ENCODE results near the gene ABO. TPM values are rescaled to one million over a fixed set of nuclear protein-coding genes. Genes with fewer than 3 reads are reported as not detected.
A peak's percentile ranks its signal among the peaks of the same experiment; 100 is the strongest.
"Not testable (repeated sequence)": the region's sequence is repeated elsewhere in the genome, so short reads cannot be mapped to it uniquely, and the experiment has no call there.

Gene ABO
- total RNA-seq, 2 donors from 2014 or later, result 0.35 to 1.2 TPM

GRCh38 chr9:133322701-133323100 is 47.7 kb upstream of the ABO start:
- H3K9ac ChIP-seq (ENCODE audit: extremely low read depth, low read length, poor library complexity, severe bottlenecking), result no peak overlapping the region
- Mint-ChIP-seq H3K9me3 (peaks cover 33% of the 10 kb centered on the region), H3K36me3 (ENCODE audit: low read depth) (peaks cover 2% of the 10 kb centered on the region), H3K4me3 (no peak overlapping the region), H3K4me1 (no peaks in the 10 kb centered on the region), H3K27me3 (ENCODE audit: insufficient read depth) (peaks cover 16% of the 10 kb centered on the region), H3K27ac (no peak overlapping the region)
- H3K9me3 ChIP-seq (ENCODE audit: control insufficient read depth, low read length), result peaks cover 6% of the 10 kb centered on the region
- TF ChIP-seq CTCF (conservative IDR thresholded peaks at IDR 0.05), result no peak
- H3K4me1 ChIP-seq (ENCODE audit: control insufficient read depth, insufficient read depth, low read length), result no peaks in the 10 kb centered on the region
- H3K4me3 ChIP-seq (ENCODE audit: low read length), result no peak overlapping the region
- WGBS, 2 experiments (ENCODE audit: insufficient coverage in 1 of 2, insufficient read length in 1 of 2), result 92 to 98% methylated on average over 14 of the region's 14 CpGs
- DNase-seq, result no peak
- H3K36me3 ChIP-seq (ENCODE audit: control insufficient read depth, insufficient read depth, low read length), result no peaks in the 10 kb centered on the region
- no peak overlapping the region for H3K27ac ChIP-seq (ENCODE audit: low read depth, low read length)
- H3K27me3 ChIP-seq (ENCODE audit: control insufficient read depth, insufficient read depth, low read length, poor library complexity, severe bottlenecking), result no peaks in the 10 kb centered on the region

- H3K4me1 Mint-ChIP-seq, result no peaks in the 10 kb centered on the region
- 90 to 92% methylated on average over 10 to 13 of the region's 13 CpGs for WGBS, 2 experiments (ENCODE audit: insufficient coverage in 1 of 2, insufficient read length in 1 of 2)
- Histone ChIP-seq H3K9me3 (ENCODE audit: control insufficient read depth, low read length) (peaks cover 6% of the 10 kb centered on the region), H3K4me3 (ENCODE audit: low read length) (no peak overlapping the region), H3K9ac (ENCODE audit: extremely low read depth, low read length, poor library complexity, severe bottlenecking) (no peak overlapping the region), H3K27me3 (ENCODE audit: control insufficient read depth, insufficient read depth, low read length, poor library complexity, severe bottlenecking) (no peaks in the 10 kb centered on the region), H3K36me3 (ENCODE audit: control insufficient read depth, insufficient read depth, low read length) (no peaks in the 10 kb centered on the region), H3K27ac (ENCODE audit: low read depth, low read length) (no peak overlapping the region), H3K4me1 (ENCODE audit: control insufficient read depth, insufficient read depth, low read length) (no peaks in the 10 kb centered on the region)
- H3K9me3 Mint-ChIP-seq, result peaks cover 28% of the 10 kb centered on the region
- H3K36me3 Mint-ChIP-seq (ENCODE audit: low read depth), result peaks cover 2% of the 10 kb centered on the region
- H3K4me3 Mint-ChIP-seq, result no peak overlapping the region
- H3K27ac Mint-ChIP-seq, result no peak overlapping the region
- H3K27me3 Mint-ChIP-seq (ENCODE audit: insufficient read depth), result peaks cover 13% of the 10 kb centered on the region
- DNase-seq, result peak; percentile 23
- TF ChIP-seq CTCF (conservative IDR thresholded peaks at IDR 0.05), result no peak
These were observed 46.5 kb upstream of the ABO start for GRCh38 chr9:133321411-133321935.

- Mint-ChIP-seq H3K27ac (no peak overlapping the region), H3K36me3 (ENCODE audit: low read depth) (peaks cover 2% of the 10 kb centered on the region), H3K4me1 (no peaks in the 10 kb centered on the region), H3K9me3 (peaks cover 23% of the 10 kb centered on the region), H3K27me3 (ENCODE audit: insufficient read depth) (peaks cover 9% of the 10 kb centered on the region), H3K4me3 (no peak overlapping the region)
- no peaks in the 10 kb centered on the region for H3K4me1 ChIP-seq (ENCODE audit: control insufficient read depth, insufficient read depth, low read length)
- no peaks in the 10 kb centered on the region for H3K36me3 ChIP-seq (ENCODE audit: control insufficient read depth, insufficient read depth, low read length)
- peak; percentile 36 for TF ChIP-seq CTCF (conservative IDR thresholded peaks at IDR 0.05)
- H3K4me3 ChIP-seq (ENCODE audit: low read length), result no peak overlapping the region
- no peak overlapping the region for H3K9ac ChIP-seq (ENCODE audit: extremely low read depth, low read length, poor library complexity, severe bottlenecking)
- no peak overlapping the region for H3K27ac ChIP-seq (ENCODE audit: low read depth, low read length)
- H3K27me3 ChIP-seq (ENCODE audit: control insufficient read depth, insufficient read depth, low read length, poor library complexity, severe bottlenecking), result no peaks in the 10 kb centered on the region
- peak; percentile 65 for DNase-seq
- WGBS, 2 experiments (ENCODE audit: insufficient coverage in 1 of 2, insufficient read length in 1 of 2), result 81 to 83% methylated on average over 9 to 13 of the region's 13 CpGs
- peaks cover 6% of the 10 kb centered on the region for H3K9me3 ChIP-seq (ENCODE audit: control insufficient read depth, low read length)
These were observed 45.5 kb upstream of the ABO start for GRCh38 chr9:133320421-133320881.

GRCh38 chr9:133317551-133317950 is 42.5 kb upstream of the ABO start:
- 86 to 92% methylated on average over 1 to 11 of the region's 13 CpGs for WGBS, 2 experiments (ENCODE audit: insufficient coverage in 1 of 2, insufficient read length in 1 of 2)
- not testable (repeated sequence) for H3K27me3 Mint-ChIP-seq (ENCODE audit: insufficient read depth); H3K4me1 ChIP-seq (ENCODE audit: control insufficient read depth, insufficient read depth, low read length); H3K27ac ChIP-seq (ENCODE audit: low read depth, low read length); DNase-seq; H3K36me3 ChIP-seq (ENCODE audit: control insufficient read depth, insufficient read depth, low read length); H3K9ac ChIP-seq (ENCODE audit: extremely low read depth, low read length, poor library complexity, severe bottlenecking); H3K27me3 ChIP-seq (ENCODE audit: control insufficient read depth, insufficient read depth, low read length, poor library complexity, severe bottlenecking); H3K9me3 ChIP-seq (ENCODE audit: control insufficient read depth, low read length); H3K9me3 Mint-ChIP-seq; H3K4me3 Mint-ChIP-seq; H3K4me1 Mint-ChIP-seq; H3K27ac Mint-ChIP-seq; H3K36me3 Mint-ChIP-seq (ENCODE audit: low read depth); H3K4me3 ChIP-seq (ENCODE audit: low read length)
